Activated CD4-positive, alpha-beta T cell treated with anti-CD3 and anti-CD28 coated beads, Interleukin-2, Interleukin-6, amounts not matched to agents 100 ng/mL and 50 ng/mL, durations not matched to agents 16 hours and 8 hours (primary cell): ENCODE measurements around the gene ARHGEF10L.

Source experiments
- DNase-seq: peaks from one replicate; pipeline ENCODE4 v3.0.0-alpha.2; 2020

ARHGEF10L gene

DNA sequence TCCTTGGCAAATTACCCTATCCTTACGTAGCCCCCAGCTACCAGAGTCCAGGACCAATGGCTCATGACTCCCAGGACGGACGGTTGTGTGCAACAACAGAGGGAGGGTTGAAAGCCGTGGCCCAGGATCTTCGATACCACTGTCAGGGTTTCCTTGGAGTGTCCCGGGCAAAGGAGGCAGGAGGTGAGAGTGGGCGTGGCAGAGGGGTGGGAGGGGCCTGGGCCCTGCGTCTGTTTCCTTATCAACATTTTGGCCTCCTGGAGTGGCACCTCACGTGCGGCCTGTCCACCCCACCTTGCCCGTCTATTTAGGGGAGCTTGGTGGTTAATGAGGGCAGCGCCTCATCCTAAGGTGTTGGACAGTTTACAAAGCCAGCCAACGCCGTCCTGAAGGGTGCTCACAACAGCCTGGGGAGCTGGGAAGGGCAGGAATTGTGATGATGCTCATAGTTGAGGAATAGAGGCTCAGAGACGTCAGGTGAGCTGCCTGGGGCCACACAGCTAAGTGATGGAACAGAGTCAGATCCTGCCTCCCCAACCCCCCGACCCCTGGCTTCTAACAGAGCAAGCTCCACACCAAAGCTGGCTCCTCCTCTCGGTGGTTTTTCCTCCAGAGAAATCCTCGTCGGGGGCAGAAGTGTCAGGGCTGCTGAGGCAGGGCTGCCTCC is 17.4 kb upstream of the ARHGEF10L start:
- no peak for DNase-seq

DNA sequence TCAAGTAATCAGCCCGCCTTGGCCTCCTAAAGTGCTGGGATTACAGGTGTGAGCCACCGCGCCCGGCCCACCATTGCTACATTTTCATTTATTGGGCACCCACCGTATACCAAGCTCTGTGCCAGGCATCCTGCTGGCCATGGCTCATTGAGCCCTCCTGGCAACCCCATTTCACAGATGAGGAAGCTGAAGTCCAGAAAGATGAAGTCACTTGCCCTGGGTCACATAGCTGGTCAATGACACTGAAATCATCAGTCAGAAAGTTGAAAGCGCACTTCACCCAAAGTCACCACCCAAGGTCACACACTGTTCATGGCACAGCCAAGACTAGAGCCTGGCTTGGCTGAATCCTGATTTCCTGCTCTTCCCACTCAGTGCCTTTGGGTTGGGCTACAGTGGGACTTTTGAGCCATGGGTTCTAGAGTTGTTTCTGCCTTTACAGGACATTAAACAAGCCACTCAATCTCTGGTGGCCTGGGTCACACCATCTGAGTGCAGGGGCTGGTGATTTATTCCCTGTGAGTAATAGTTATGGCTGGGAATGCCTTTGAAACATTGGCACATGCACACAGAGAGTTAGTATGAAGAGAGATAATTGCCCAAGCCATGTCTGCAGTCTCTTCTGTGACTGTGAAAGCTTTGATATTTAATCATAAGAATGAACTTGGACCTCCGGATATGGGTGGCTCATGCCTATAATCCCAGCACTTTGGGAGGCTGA is 16.0 kb upstream of the ARHGEF10L start:
- DNase-seq: no peak

DNA sequence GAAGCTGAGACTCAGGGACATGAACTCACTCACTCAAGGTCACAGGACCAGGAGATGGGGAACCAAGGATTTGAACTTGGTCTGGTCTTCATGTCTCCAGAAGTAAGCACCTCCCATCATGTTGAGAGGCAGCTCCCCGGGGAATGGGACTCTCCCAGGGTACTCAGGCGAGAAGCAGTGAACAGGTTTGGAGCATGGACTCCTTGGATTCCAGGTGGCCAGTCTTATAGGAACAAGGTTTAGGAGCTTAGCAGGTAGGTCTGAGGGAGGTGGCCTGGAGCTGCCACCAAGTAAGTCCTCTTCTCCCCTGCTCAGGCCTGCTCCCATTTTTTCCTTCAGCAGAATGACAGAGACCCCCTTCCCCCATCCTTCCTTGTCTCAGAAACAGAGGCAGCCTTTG is 14.9 kb upstream of the ARHGEF10L start:
- DNase-seq: no peak

DNA sequence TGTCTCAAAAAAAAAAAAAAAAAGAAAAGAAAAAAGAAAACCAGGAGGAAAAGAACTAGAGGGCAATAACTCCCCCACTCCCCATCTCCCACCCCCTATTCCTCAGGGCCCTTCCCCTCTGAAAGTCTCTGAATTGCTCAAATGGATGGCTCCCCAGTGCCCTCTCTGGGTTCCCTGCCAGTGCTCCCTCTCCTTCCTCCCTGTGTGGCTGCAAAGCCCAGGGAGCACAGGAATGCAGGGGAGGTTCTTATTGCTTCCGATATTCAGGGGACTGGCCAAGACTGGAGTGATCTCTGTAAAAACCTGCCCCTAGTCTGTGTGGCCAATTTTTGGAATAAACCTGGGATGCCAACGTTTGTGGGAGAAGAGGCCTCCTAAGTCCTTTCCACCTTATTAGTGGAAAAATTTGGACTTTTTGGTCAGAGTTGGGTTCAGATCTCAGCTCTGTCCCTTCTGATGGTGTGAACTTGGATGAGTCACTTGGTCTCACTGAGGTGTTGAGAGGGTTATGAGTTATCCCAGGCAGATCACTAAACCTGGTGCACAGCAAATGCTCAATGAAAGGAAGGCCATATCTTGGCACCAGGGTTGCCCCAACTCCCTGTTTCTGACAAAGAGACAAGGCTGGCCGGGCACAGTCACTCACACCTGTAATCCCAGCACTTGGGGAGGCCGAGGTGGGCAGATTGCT is 13.4 kb upstream of the ARHGEF10L start:
- no peak for DNase-seq

DNA sequence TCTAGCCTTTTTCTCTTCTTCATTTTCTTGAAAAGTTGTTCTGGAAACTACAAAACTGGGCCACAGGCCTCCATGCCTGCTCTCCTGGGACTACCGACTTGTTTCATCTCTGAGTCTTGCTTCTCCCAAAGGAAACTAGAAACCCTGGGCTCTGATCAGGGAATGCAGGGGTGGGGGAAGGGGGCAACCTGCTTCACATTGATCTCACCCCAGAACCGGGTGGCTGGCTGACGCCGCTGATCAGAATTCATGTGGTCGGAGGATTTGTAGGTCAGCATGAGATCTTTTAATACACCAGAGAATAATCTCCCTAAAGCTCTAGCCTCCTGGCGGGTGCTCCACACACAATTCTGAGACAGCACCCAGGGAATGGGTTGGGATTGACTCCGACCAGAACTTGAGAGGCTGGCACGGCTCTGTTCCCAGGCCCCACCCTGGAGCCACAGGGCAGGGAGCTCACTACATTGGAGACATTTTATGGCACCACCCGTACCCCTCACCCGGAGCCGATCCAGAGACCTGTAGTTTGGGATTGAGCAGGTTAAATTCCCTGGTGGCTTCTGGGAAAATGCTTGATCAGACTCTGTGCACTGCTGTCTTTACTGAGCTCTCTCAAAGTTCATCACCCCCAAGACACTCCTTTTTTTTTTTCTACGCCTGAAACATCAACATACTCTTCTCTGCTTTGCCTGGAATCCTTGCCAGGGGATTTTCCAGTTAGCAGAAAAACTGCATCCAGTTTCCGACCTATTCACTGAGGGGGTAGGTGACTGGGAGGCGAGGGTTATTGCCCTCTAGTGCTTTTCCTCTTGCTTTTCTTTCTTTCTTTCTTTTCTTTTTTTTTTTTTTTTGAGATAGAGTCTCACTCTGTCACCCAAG is 12.2 kb upstream of the ARHGEF10L start:
- DNase-seq: no peak

DNA sequence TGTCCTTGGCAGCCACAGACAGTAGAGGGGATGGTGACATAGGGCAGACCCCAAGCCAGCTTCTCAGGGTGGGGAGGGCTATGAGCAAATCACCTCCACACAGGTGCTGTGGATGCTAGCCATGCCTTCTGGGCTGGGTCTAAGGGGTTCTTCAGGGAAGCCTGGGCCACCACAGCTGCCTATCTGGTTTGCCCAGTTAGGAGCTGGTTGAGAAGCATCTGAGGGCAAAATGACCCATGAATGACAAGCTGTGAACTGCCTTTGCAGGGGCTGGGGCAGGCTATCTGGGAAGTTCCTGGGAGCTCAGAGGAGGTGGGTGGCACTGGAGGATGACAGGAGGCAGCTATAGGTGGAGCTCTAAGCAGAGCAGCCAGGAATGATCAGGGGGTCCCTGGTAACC is 10.1 kb upstream of the ARHGEF10L start:
- no peak for DNase-seq

DNA sequence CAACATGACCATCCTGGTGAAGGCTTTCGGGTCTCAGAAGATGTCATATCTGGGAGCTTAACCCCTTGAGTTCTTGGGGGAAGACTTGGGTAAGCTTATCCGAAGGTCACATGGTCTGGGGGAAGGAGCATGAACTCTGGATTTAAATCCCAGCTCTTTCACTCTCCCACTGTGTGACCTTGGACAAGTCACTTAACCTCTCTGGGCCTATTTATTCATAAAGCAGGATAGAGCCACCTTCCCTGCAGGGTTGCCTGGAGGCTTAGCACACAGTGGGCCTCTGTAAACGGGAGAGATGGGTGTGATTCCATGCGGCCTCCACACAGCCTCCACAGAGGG is 8.2 kb upstream of the ARHGEF10L start:
- DNase-seq: no peak

DNA sequence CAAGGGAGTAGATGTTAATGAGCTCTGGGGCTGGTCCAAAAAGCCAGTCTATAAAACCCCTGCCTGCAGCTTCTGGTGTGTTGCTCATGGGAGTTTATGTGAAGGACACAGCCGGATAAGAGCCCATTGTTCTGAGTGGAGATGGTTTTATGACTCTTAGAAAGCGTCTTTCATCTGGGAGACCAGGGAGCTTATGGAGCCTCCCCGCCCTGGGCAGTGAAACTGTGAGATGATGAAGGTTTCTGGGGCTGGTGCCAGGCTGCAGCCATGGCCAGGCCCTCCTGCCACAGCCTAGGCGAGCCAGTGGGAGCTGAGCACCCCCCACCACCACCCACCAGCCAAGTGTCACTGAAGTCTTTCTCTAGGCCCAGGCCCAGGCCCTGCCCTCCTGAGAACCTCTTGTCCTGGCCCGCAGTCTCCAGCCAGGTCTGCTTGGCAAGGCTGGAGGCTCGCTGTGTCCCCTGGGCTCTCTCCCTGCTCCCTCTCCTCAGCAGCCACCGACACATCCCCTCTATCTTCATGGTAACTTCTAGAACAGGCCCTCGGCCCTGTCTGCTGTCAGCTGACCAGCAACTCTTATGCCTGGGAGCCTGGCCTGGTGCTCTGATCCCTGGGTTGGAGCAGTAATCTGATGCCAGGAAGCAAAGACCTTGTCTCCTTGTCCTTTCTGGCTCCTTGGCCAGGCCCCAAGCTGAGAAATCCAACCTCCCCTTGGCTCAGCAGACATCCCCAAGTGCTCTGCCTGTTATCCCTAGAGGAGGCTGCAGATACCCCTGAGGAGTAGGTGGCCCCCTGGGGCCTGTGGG is 7.6 kb upstream of the ARHGEF10L start:
- DNase-seq: no peak

DNA sequence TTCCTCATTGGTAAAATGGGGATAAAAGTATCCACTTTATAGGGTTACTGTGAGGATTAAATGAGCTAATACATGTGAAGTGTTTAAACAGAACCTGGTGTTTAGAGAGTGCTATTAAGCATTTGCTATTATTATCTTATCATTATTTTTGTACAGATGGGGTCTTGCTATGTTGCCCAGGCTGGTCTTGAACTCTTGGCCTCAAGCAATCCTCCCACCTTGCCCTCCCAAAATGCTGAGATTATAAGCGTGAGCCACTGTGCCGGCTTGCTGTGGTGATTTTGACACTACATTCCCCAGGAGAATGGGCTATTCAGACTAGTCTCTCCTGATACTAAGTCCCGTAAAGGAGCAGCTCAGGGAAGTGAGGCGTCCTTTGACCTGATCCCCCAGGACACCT is 6.3 kb upstream of the ARHGEF10L start:
- no peak for DNase-seq

DNA sequence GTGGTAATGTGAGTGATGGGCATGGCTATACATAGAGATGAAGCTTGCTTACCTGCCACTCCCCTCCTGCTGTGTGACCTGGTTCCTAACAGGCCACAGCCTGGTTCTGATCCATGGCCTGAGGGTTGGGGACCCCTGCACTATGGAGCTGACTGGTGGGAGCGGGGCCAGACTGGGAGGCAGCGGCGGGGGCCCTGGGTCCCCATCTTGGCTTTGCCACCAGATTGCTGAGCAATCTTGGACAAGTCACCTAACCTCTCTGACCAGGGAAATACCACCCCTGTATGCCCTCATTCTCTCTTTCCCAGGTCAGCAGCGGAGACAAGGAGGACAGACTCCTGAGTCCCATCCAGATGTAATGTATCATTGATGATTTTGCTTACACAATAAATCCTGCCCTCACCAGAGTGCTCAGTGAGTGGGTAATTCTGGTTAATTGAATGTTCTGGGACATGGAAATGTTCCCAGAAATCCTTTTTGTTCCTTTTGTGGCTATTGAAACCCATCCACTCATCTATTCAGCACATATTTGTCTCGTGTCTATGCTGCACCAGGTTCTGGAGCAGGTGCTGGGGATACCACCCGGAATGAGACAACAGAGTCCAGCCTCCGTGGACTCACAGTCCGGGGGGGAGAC is 4.1 kb upstream of the ARHGEF10L start:
- DNase-seq: no peak

DNA sequence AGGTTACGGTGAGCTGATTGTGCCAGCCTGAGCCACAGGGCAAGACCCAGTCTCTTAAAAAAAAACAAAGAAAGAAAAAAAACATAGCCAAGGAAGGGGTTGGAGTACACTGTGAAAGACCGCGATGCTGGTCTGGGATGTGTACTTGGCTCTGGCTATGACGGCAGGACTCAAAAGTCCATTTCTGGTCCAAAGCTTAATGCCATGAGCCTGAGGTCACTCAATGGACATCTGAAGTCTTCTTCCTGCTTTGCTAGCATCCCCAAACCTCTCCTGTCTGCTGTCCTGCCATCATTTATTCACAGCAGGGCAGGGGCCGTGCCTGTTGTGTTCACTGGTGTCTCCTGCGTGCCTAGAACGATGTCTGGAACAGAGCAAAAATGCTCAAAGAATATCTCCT is 1.5 kb upstream of the ARHGEF10L start:
- DNase-seq: no peak

DNA sequence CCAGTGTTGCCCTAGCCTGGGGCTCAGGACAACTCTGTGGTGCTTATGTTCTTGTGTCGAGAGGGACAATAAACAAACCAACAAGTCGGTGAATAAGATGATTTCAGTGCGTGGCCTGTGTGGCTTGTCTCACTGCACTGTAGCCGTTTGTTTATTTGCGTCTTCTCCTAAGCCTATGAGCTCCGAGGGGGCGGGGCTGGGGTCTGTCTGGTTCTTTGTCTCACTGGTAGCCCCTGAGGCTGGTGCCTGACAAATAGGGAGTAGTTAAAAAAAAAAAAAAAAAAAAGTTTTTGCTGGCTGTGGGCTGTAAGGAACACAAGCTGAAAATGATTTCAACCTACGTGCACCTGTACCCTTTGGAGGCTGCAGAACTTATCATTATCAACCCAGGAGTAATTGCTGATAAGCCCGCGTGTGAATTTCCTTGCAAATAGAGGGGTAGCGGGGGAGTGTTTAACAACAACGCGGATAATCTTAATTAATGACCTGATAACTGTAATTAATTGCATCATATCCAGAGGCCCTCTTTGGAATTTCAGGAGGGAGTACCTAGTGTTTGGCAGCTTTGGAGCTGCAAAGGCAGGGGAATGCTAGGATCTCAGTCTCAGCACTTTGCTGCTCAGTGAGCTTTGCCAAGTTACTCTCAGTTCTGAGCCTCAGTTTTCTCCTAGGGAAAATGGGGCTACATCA is 925 bp upstream of the ARHGEF10L start:
- no peak for DNase-seq

DNA sequence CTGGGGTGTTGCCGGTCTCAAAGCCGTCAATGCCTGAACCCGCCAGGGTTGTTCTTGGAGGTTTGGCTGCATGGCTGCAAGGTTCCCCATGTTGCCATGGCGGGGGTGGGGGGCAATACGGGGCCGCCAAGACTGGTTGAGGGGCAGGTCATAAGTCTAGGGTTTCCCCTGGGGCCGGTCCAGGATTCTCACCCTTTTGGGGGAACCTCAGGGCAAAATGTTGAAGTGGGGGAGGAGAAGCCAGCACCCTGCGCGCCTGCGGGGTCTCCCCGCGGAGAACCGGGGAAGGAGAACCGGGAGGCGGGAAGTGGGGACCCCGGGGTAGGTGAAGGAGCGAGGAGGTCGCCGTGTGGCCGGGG is 401 bp upstream of the ARHGEF10L start:
- no peak for DNase-seq

DNA sequence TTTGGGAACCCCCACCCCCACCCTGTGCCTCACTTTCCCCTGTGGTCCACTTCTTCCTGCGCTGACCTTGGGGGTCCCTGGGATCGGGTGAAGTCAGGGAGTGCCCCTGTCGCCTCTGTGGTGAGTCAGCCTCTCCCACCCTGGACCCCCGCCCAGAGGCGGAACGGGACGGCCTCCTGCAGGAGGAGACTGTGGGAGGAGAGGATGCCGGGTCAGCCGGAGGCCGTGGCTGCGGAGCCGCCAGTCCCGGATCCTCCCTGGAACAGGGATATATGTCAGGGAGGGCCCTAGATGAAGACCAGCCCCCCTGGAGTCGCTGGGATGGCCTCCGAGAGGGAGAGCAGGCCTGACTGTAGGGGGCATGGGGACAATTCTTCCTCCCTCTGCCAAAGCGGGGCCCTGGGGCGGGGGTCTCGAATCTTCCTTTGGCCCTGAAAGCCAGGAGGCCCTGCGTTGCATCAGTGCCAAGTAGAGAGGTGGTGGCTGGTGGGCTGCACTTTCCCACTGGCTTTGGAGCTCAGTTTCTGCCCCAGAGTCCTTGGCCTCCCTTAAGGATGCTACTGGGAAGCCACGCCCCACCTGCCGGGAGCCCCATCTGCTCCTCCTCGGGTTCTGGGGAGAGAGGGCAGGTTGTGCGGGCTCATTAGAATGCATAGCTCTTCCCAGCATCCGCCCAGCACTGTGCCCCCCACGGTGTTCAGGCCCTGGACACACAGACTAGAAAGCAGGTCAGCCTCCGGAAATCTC is 930 bp downstream of the ARHGEF10L start:
- no peak for DNase-seq

DNA sequence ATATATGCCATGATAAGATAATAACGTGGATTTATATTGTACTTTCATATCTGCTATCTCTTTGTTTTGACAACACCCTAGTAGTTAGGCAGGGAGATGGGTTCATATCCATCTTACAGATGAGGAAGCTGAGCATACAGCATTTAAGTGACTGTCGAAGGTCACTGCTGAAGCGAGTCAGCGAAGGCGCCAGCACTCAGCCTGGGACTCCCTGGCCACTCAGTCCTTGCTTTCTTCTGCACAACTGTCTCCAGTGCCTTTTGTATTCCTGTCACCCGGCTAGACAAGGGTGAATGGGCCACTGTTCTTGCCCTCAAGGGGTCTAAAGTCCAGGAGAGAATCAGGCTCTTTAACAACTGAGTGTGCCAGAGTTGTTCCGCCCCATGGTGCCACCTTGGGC is 3.1 kb downstream of the ARHGEF10L start:
- DNase-seq: no peak

DNA sequence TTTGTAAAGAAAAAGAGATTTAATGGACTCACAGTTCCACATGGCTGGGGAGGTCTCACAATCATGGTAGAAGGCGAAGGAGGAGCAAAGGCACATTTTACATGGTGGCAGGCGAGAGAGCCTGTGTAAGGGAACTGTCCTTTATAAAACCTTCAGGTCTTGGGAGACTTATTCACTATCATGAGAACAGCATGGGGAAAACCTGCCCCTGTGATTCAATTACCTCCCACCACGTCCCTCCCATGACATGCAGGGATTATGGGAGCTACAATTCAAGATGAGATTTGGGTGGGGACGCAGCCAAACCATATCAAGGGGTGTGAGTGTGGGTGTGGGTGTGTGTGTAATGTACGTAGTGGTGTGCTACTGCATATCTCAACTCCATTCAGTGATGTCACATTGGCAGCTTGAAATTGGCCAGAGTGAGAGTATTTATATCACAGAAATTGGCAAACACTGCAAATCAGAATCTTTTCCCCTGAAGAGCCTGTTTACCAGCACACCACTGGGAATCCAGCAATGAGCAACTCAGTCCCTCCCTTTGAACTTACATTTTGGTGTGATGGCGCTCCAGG is 5.4 kb downstream of the ARHGEF10L start:
- DNase-seq: no peak

DNA sequence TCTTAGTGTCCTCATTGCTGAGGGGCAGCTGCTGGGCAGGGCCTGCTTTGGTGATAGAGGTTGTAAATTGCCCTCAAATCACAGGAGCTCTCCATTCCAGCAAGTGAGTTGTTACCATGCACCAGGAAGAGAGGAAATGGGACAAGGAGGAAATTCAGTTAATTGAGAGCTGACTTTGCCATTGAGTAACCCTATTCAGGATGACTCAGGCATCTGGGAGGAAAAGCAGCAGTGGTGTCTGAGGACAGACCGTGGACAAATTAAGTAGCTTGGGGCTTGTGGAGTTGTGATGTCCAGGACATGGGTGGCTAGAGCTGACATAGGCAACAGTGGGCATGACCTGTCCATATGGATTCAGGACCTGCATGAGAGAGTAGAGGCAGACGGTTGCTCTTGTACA is 5.9 kb downstream of the ARHGEF10L start:
- DNase-seq: no peak

DNA sequence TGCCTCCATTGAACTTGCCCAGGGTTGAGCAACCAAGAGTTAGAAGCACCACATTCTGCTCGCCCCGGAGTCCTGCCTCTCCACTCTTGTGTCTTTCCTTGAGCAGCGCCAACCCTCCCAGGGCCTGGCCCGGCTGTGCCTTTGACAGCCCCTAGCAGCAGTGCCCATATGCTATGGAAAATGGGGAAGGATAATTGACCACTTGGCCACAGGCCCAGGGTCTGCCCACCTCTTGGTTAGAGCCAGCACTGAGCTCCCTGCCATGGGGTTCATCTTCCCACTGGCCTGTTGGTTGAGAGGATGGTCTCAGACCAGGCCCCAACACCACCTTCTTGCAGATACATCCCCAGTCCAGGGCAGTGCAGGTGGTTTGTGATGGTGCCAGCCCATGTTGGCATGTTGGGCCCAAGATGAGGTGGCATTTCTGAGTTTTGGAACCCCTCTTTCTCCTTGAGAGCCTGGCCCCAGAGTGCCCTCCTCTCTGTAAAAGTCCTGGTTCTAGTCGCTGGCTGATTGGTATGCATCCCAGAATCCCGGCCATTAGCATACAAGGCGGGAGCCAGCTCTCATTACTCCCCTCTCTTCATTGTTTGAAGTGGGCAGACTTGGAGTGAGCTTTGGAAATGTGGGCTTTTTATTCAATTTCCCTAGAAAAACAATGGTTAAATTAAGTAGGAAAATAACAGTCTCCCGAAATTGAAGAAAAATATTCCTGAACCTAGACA is 7.6 kb downstream of the ARHGEF10L start:
- DNase-seq: no peak

DNA sequence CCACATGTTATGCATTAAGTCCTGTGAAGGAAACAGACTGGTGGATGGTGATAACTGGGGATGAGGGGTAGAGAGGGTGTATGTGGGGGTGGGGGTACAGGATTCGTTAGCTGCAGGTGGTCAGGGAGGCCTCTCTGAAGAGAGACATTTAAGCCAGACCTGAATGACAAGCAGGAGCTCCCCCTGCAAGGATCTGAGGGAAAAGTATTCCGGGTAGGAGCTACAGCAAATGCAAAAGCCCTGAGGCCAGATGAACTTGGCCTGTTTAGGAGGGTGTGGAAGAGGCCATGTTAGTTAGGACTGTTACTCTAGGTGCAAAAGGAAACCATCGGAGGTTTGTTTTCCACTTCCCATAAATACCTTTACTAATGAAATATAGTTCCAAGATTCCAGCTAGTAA is 9.9 kb downstream of the ARHGEF10L start:
- no peak for DNase-seq
